SK-N-SH (cell line): ENCODE results near the gene SIL1. TPM values are rescaled to one million over a fixed set of nuclear protein-coding genes. Genes with fewer than 3 reads are reported as not detected.
A peak's percentile ranks its signal among the peaks of the same experiment; 100 is the strongest.

Experiments used
- CTCF ChIA-PET: fragments of 300-600, 350-600 bp; formaldehyde crosslinking; extraction: SDS; loops from one replicate; lab custom pipeline; 2021; lab: Yijun Ruan, JAX
- POLR2A ChIA-PET: fragments of 350-600 bp; sonication (Branson Sonifier 250); formaldehyde crosslinking; extraction: SDS; loops from one replicate; lab custom pipeline; 2020; ENCODE audit warnings: antibody characterized with exemption, inconsistent platforms; lab: Yijun Ruan, JAX
- DNase-seq: peaks from one replicate; pipeline ENCODE4 v3.0.0; 2012
- H2AFZ ChIP-seq: fragments of 200-600 bp; sonication (generic); 2 replicates; pipeline ENCODE4 v1.8.1; 2016; ENCODE audit warnings: antibody characterized with exemption, mild to moderate bottlenecking, low read depth
- H3F3A ChIP-seq: fragments of 200-600 bp; sonication (generic); replicated peaks from 2 replicates; pipeline ENCODE3; 2016; ENCODE audit warnings: antibody characterized with exemption, mild to moderate bottlenecking; ENCODE audit not compliant: insufficient read depth
- H3K27ac ChIP-seq, 2 experiments: fragments of 200-500 bp in 1 of 2; fragments of 200-600 bp in 1 of 2; sonication (Bioruptor generic) in 1 of 2; sonication (generic), shearing (Covaris generic) in 1 of 2; 2 replicates each; pipeline versions ENCODE4 v1.5.1 to v1.6.1; 2014 to 2016; ENCODE audit warnings: low read depth in 2 of 2, inconsistent platforms in 1 of 2, low read length in 1 of 2, mild to moderate bottlenecking in 1 of 2, mixed read lengths in 1 of 2
- H3K27me3 ChIP-seq: fragments of 200-600 bp; sonication (generic), shearing (Covaris generic); 2 replicates; pipeline ENCODE4 v1.6.1; 2016; ENCODE audit warnings: mixed run types; ENCODE audit not compliant: insufficient read depth
- H3K36me3 ChIP-seq, 2 experiments: fragments of 200-500 bp in 1 of 2; fragments of 200-600 bp in 1 of 2; sonication (Bioruptor generic) in 1 of 2; sonication (generic) in 1 of 2; replicated peaks in 1 of 2; 2 replicates each; pipeline versions ENCODE3 to v1.5.1; 2014 to 2016; ENCODE audit warnings: low read length in 1 of 2, mild to moderate bottlenecking in 1 of 2; ENCODE audit not compliant: insufficient read depth in 2 of 2, control insufficient read depth in 1 of 2
- H3K4me1 ChIP-seq, 2 experiments: fragments of 200-500 bp in 1 of 2; fragments of 200-600 bp in 1 of 2; sonication (Bioruptor generic) in 1 of 2; sonication (generic), shearing (Covaris generic) in 1 of 2; 2 replicates each; pipeline versions ENCODE4 v1.5.1 to v1.6.1; 2014 to 2016; ENCODE audit warnings: low read depth in 1 of 2, low read length in 1 of 2, mixed run types in 1 of 2; ENCODE audit not compliant: insufficient read depth in 2 of 2, control insufficient read depth in 1 of 2
- H3K4me2 ChIP-seq: fragments of 200-600 bp; sonication (generic), shearing (Covaris generic); 2 replicates; pipeline ENCODE4 v1.6.1; 2017; ENCODE audit warnings: mixed run types
- H3K4me3 ChIP-seq, 2 experiments: fragments of 200-500 bp in 1 of 2; fragments of 200-600 bp in 1 of 2; sonication (Bioruptor generic) in 1 of 2; sonication (generic), shearing (Covaris generic) in 1 of 2; 2 replicates each; pipeline versions ENCODE4 v1.5.1 to v1.8.1; 2014 to 2016; ENCODE audit warnings: low read depth in 2 of 2, inconsistent platforms in 1 of 2, low read length in 1 of 2, mild to moderate bottlenecking in 1 of 2, mixed read lengths in 1 of 2, moderate library complexity in 1 of 2
- H3K79me2 ChIP-seq: fragments of 200-600 bp; sonication (generic); 2 replicates; pipeline ENCODE4 v1.8.1; 2017; ENCODE audit warnings: mild to moderate bottlenecking; ENCODE audit not compliant: insufficient read depth
- H3K9ac ChIP-seq: fragments of 200-600 bp; sonication (generic); 2 replicates; pipeline ENCODE4 v1.6.1; 2017; ENCODE audit warnings: mixed run types
- H3K9me2 ChIP-seq: fragments of 200-600 bp; sonication (generic); 2 replicates; pipeline ENCODE4 v1.6.1; 2017; ENCODE audit warnings: mixed run types
- H3K9me3 ChIP-seq: fragments of 200-600 bp; sonication (generic); 2 replicates; pipeline ENCODE4 v1.6.1; 2017; ENCODE audit warnings: mixed run types, mild to moderate bottlenecking, moderate library complexity
- H4K20me1 ChIP-seq: fragments of 200-600 bp; sonication (generic); 2 replicates; pipeline ENCODE4 v1.6.1; 2017; ENCODE audit warnings: mild to moderate bottlenecking, mixed run types; ENCODE audit not compliant: insufficient read depth
- CHD2 ChIP-seq: fragments of 150-350 bp; IDR thresholded peaks from 2 replicates; pipeline ENCODE4 v1.6.1; 2018; ENCODE audit warnings: low read length; ENCODE audit not compliant: partially characterized antibody
- EP300 ChIP-seq, 2 experiments: IDR thresholded peaks; 2 replicates each; pipeline versions ENCODE4 v1.4.0 to v1.6.1; 2012; ENCODE audit warnings: borderline replicate concordance in 1 of 2, low read depth in 1 of 2, low read length in 1 of 2
- MXI1 ChIP-seq: IDR thresholded peaks from 2 replicates; pipeline ENCODE4 v1.6.1; 2012; ENCODE audit warnings: mild to moderate bottlenecking, low read depth, low read length, improper control_type of control experiment
- NRF1 ChIP-seq: IDR thresholded peaks from 2 replicates; pipeline ENCODE4 v1.6.1; 2012; ENCODE audit warnings: low read depth, mild to moderate bottlenecking, low read length
- RAD21 ChIP-seq: IDR thresholded peaks from 2 replicates; pipeline ENCODE4 v1.6.1; 2012; ENCODE audit warnings: mild to moderate bottlenecking, low read length
- RFX5 ChIP-seq: IDR thresholded peaks from 2 replicates; pipeline ENCODE4 v1.6.1; 2012; ENCODE audit warnings: mild to moderate bottlenecking, improper control_type of control experiment, low read length
- SMC3 ChIP-seq: IDR thresholded peaks from 2 replicates; pipeline ENCODE4 v1.6.1; 2012; ENCODE audit warnings: low read depth, low read length, improper control_type of control experiment
- YY1 ChIP-seq: IDR thresholded peaks from 2 replicates; pipeline ENCODE4 v1.4.0; 2012; ENCODE audit warnings: low read depth, mild to moderate bottlenecking
- WGBS: methylation state at CpG from one replicate; pipeline ENCODE4 v1.1.6; 2017; ENCODE audit warnings: low lambda C conversion rate; 5-methylcytosine and 5-hydroxymethylcytosine counted together
- polyA plus RNA-seq, 3 experiments: library from polyadenylated mRNA; depleted of rRNA; stranded (reverse); fragments of >200 nt; gene quantifications; 2 replicates each; pipeline ENCODE4 v1.2.3, GENCODE V29; 2012
- TF ChIP-seq, protein P1 (sequence below): fragments of 150-350 bp; IDR thresholded peaks from 2 replicates; pipeline ENCODE4 v1.6.1; 2017; ENCODE audit warnings: antibody characterized with exemption, low read length, low read depth, borderline replicate concordance

Gene SIL1
- polyA plus RNA-seq, 1 of the 3 experiments (the other 2 are of a cell fraction): 25.9 TPM

DNA sequence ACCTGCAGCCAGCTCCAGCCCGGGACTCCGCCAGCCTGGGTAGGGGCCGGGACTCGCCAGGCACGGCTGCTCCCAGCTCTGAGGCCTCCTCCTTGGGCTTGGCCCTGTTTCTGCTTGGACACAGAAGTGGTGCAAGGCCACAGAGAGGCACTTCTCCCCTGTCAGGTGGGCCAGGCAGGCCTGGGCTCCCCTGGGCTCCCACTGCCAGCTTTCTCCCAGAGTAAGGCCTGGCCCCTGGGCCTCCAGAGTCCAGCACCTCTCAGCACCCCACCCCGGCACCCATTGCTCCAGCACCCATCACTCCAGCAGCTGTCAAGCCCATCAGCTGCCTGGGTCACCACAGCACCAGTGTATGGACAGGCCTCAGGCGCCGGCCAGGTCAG lies 251.9 kb downstream of the SIL1 start:
- no peak overlapping the region for H3K4me2 ChIP-seq
- H3K9ac ChIP-seq: no peak overlapping the region
- peaks cover 0 to 86% of the 10 kb centered on the region in 2 experiments; a peak in 2 of 4 replicates for H3K4me1 ChIP-seq
- peaks cover 0 to 3% of the 10 kb centered on the region in 2 experiments for H3K36me3 ChIP-seq
- no peaks in the 10 kb centered on the region for H3F3A ChIP-seq
- 90% methylated on average over 2 of the region's 8 CpGs for WGBS
- DNase-seq: peak; percentile 93
- H2AFZ ChIP-seq: no peak overlapping the region
- no peaks in the 10 kb centered on the region for H4K20me1 ChIP-seq
- no peaks in the 10 kb centered on the region for H3K9me3 ChIP-seq
- TF ChIP-seq NRF1 (no peak), YY1 (no peak), MXI1 (peak; percentile 76), RFX5 (peak; percentile 81), EP300 (IDR thresholded peaks at IDR 0.05; ENCODE audit: borderline replicate concordance in 1 of 2, low read depth in 1 of 2, low read length in 1 of 2) (0 out of 4 replicates have a peak, but pooled peaks of 1 of the 2 experiments have one; percentile 9), CHD2 (no peak)
- TF ChIP-seq, protein P1, sequence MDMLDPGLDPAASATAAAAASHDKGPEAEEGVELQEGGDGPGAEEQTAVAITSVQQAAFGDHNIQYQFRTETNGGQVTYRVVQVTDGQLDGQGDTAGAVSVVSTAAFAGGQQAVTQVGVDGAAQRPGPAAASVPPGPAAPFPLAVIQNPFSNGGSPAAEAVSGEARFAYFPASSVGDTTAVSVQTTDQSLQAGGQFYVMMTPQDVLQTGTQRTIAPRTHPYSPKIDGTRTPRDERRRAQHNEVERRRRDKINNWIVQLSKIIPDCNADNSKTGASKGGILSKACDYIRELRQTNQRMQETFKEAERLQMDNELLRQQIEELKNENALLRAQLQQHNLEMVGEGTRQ: no peak
- no peaks in the 10 kb centered on the region for H3K27me3 ChIP-seq
- ChIA-PET CTCF (interaction anchor here (0.9 to 1.7 kb wide), 10 partner anchors 8 to 367 kb away, joined by 3 to 8 read pairs (median 3); partner anchors contain the start of gene LRRTM2), POLR2A (interaction anchor here (0.6 to 1.2 kb wide), 3 partner anchors 9 to 370 kb away, joined by 3 read pairs; partner anchors contain the start of gene LRRTM2)
- peak overlapping the region in 1 of 2 experiments; percentile 98; a peak in 2 of 4 replicates for H3K27ac ChIP-seq
- H3K79me2 ChIP-seq: no peaks in the 10 kb centered on the region
- no peak overlapping the region for H3K4me3 ChIP-seq
- H3K9me2 ChIP-seq: no peaks in the 10 kb centered on the region

DNA sequence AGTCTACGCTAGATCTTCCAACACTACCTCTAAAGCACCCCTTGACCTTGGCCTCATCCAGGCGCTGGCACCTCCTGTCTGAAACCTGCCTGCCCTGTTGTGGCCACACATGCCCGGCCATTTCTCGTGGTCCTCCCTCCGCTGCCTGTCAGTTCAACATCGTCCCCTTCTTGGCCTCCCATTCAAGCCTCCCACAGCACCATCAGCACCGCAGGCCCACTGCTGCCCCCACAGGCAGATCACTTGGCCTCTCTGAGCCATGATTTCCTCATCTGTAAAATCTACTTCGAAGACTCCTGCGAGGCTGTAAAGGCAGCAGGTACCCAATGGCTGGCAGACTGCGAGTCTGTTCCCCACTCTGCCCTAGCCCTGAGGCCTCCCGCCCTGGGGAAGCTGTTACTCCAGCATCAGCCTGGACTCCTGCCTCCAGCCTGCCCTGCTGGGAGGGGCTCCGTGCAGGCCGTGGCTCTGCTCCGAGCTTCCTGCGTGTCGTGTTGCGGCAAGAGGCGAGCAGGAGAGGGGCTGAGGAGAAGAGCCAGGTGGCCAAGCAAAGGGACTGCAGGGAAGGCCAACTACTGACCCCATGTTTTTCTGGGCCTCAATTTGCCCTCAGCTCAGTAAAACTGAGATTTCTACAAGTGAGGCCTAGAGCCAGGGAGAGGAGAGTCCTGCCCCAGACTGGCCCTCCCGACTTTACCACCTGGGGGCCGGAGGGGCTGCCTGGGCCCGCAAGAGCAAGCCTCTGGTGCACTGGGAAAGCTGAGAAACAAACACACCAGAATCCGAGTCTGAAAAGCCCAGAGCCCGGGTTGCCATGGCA lies 252.5 kb downstream of the SIL1 start:
- peak overlapping the region in 1 of 2 experiments; percentile 98; a peak in 2 of 4 replicates for H3K27ac ChIP-seq
- no peak overlapping the region for H3K4me3 ChIP-seq
- H3K9me2 ChIP-seq: no peaks in the 10 kb centered on the region
- peaks cover 0 to 3% of the 10 kb centered on the region in 2 experiments for H3K36me3 ChIP-seq
- H3F3A ChIP-seq: no peaks in the 10 kb centered on the region
- POLR2A ChIA-PET: interaction anchor here (0.6 to 1.2 kb wide), 3 partner anchors 9 to 370 kb away, joined by 3 read pairs; partner anchors contain the start of gene LRRTM2
- H2AFZ ChIP-seq: no peak overlapping the region
- no peak for DNase-seq
- H3K4me1 ChIP-seq: peaks cover 0 to 80% of the 10 kb centered on the region in 2 experiments; a peak in 2 of 4 replicates
- H3K79me2 ChIP-seq: no peaks in the 10 kb centered on the region
- H3K9ac ChIP-seq: no peak overlapping the region
- no peaks in the 10 kb centered on the region for H4K20me1 ChIP-seq
- CTCF ChIA-PET: interaction anchor here (0.9 to 1.7 kb wide), 10 partner anchors 9 to 366 kb away, joined by 3 to 8 read pairs (median 3); partner anchors contain the start of gene LRRTM2
- no peaks in the 10 kb centered on the region for H3K27me3 ChIP-seq
- no peak overlapping the region for H3K4me2 ChIP-seq
- H3K9me3 ChIP-seq: no peaks in the 10 kb centered on the region
- TF ChIP-seq YY1 (no peak), SMC3 (peak; percentile 18; the same call in 1 of the 2 replicates), RAD21 (peak; percentile 16; the same call in 1 of the 2 replicates)
- TF ChIP-seq, all 33 proteins: peak for 2
- 76% methylated on average over 20 of the region's 23 CpGs for WGBS
